ENCODE data around the gene SRC.

DNA sequence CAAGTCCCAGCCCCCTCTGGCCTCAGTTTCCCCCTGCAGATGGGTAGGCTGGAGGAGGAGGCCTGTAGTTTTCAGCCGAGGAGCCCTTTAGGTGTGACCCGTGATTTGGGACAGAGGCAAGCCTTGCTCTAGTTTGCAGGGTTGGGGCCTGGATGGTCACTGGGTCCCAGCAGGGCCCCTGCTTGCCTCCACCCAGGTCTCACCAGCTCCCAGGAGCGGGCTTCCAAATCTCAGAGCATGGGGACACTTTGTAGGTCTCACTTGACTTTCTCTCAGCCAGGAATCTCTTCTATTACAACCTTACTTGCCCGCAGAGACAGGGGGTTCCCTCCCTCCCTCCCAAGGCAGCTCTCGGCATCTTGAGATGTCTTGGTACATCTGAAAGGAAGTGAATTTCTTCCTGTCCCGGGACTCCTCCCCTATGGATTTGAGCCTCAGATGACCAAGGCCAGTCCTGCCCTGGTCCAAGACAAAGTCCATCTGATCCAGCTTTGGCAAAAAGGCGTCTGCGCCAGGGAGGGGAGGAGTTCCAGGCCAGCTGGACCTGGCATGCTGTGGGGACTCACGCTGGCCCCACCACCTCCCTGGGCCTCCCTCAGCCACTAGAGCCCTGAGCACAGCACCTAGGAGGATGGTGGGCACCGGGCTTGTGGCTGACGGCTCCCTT is 47.4 kb downstream of the SRC start:
- TF ChIP-seq, protein P1, sequence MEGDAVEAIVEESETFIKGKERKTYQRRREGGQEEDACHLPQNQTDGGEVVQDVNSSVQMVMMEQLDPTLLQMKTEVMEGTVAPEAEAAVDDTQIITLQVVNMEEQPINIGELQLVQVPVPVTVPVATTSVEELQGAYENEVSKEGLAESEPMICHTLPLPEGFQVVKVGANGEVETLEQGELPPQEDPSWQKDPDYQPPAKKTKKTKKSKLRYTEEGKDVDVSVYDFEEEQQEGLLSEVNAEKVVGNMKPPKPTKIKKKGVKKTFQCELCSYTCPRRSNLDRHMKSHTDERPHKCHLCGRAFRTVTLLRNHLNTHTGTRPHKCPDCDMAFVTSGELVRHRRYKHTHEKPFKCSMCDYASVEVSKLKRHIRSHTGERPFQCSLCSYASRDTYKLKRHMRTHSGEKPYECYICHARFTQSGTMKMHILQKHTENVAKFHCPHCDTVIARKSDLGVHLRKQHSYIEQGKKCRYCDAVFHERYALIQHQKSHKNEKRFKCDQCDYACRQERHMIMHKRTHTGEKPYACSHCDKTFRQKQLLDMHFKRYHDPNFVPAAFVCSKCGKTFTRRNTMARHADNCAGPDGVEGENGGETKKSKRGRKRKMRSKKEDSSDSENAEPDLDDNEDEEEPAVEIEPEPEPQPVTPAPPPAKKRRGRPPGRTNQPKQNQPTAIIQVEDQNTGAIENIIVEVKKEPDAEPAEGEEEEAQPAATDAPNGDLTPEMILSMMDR (IDR thresholded peaks at IDR 0.05 in 4 of 5, conservative IDR thresholded peaks at IDR 0.05 in 1 of 5) = no peak
- no peak for TF ChIP-seq POLR2A (IDR thresholded peaks at IDR 0.05)

Data from gastrocnemius medialis (tissue), 4 donors.